IPS DF 4.7 (cell line): ENCODE results near the gene MTHFD2L.

Source experiments
- DNase-seq: peaks from one replicate; pipeline ENCODE4 v3.0.0-alpha.2; 2013; ENCODE audit warnings: low spot score; ENCODE audit errors: extremely low read depth

MTHFD2L gene

DNA sequence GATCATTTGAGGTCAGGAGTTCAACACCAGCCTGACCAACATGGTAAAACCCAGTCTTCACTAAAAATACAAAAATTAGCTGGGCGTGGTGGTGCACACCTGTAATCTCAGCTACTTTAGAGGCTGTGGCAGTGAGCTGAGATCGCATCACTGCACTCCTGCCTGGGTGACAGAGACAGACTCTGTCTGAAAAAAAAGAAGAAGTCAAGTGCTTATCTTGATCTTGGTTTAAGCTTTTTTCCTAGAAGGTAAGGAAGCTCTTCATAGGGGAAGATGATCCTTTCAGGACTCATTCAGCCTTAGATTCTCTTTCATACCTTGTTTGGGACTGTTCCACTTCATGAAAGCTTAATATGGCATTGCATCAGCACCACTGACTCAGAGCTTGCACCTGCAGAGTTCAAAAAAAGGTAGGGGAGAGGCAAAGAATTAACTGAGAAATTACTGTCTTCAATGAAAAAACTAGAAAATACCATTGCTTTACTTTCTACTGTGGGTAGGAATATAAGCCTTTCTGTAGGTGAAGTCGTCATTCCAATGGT, 79.6 kb downstream of the MTHFD2L start:
- no peak for DNase-seq

DNA sequence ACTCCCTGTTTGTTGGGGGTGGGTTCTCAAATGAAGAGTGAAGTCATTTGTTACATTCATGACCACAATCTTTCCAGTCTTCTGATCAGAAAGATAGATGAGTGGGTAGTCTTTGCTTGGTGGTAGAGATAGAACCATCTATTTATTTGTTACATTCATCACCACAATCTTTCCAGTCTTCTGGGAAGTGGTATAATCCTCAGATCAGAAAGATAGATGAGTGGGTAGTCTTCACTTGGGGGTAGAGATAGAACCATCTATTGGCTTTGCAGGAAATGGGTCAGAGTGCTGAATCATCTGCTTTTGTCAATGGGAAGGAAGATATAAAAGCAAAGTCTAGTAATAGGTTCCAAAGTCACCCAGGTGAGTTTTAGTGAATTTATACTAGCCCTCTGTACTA, 86.1 kb downstream of the MTHFD2L start:
- DNase-seq, result no peak

DNA sequence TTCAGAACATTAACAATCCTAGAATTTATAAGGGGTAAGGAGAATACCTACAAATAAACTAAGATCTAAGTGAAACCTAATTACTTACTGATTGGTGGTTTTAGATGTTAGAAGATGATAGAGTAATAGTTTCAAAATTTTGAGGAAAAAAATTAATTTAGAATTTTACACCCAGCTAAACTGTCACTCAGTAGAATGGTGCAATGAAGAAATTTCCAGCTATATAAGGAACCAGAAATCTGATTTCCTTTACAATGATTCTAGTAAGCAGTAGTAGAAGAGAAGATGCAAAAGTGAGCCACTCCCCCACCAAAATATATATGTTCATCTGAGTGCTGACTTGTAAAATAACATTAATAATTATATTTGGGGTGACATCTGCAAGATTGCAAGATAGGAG, 95.0 kb downstream of the MTHFD2L start:
- DNase-seq, result no peak

GRCh38 chr4:74254386-74254785, 96.5 kb downstream of the MTHFD2L start:
- no peak for DNase-seq

DNA sequence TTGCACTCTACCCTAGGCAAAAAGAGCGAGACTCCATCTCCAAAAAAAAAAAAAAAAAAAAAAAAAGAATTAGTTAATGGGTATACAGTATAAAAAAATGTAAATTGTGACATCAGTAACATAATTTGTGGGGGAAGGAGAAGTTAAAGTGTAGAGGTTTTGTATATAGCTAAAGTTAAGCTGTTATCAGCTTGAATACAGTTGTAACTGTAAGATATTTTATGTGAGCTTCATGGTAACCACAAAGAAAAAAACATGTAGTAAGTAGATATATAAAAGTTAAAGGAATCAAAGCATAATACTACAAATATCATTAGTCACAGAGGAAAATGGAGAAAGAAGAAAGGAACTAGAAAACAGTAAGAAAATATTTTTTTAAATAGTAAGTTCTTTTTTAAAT, 97.2 kb downstream of the MTHFD2L start:
- no peak for DNase-seq

DNA sequence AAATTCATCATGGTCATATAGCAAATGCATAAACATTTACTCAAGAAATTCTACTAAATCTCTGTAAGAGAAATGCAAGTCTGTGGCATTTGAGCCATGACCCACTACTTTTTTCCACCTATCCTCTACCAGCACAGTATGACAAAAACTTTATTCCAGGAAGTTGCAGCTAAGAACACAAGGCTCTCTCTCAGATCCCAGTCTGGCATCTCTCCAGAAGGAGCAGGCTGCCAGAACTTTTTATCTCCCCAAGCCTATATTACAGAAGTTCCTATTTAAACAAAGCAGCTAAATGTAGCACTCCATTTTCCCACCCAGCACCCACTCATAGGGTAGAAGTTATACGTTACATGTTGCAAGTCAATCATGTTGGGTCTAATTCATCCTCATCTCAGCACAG, 101.0 kb downstream of the MTHFD2L start:
- no peak for DNase-seq

DNA sequence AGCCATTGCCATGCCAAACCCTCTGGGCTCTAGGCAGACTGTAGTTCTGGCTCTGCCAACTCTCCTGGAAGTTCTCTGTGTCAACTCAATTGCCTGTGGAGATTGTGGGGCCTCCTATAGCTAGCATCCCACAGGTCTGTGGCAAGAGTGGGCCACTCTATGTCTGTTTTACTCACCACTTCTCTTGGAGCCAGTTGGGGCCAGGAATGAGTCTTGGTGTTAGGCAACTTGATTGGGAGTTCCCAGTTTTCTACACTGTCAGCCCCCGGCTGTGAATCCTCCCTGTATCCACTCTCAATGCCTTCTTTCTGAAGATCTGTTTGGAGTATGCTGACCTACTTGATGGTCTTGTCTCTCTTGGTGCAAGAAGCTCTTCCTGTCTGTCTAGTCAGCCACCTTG, 102.1 kb downstream of the MTHFD2L start:
- DNase-seq, result no peak

DNA sequence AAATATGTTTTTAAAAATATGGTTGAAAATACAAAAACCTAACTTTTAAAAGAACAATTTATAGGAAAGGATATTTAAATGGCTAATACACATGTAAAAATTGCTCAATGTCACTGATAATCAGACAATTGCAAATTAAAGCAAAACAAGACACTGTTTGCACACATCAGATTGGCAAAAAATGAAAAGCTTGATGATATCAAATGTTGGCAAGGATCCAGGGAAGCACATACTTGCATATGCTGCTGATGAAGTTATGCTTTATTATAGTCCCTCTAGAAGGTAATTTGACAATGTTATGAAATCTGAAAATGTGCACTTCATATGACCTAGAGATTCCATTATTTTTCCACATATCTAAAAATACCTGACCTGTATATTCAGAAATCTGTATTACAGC, 104.6 kb downstream of the MTHFD2L start:
- no peak for DNase-seq

- no peak for DNase-seq
Measured at GRCh38 chr4:74263551-74263950, 105.6 kb downstream of the MTHFD2L start.

DNA sequence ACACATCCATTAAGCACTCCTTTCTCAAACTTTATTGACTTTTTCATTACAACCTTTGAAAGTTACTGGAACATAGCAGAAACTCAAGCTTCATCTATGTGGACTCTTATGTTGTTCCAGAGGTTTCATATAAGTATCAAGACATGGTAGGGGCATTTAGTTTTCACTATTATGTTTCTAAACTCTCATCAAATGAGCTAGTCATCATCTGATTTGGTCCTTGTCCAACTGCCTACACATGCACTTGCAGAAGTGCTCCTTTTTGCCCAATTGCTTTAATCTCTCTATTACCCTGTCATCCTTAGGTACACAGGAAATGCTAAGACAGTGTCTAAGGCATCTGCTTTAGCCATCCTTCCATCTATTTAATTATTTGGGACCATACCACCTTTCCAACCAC, 108.2 kb downstream of the MTHFD2L start:
- DNase-seq, result no peak

- no peak for DNase-seq
Measured at GRCh38 chr4:74267998-74268606, 110.2 kb downstream of the MTHFD2L start.

GRCh38 chr4:74268643-74269042, 110.7 kb downstream of the MTHFD2L start:
- no peak for DNase-seq

GRCh38 chr4:74278490-74278889, 120.6 kb downstream of the MTHFD2L start:
- DNase-seq, result no peak

GRCh38 chr4:74279716-74280115, 121.8 kb downstream of the MTHFD2L start:
- DNase-seq, result no peak

GRCh38 chr4:74282926-74283325, 125.0 kb downstream of the MTHFD2L start:
- DNase-seq, result no peak

DNA sequence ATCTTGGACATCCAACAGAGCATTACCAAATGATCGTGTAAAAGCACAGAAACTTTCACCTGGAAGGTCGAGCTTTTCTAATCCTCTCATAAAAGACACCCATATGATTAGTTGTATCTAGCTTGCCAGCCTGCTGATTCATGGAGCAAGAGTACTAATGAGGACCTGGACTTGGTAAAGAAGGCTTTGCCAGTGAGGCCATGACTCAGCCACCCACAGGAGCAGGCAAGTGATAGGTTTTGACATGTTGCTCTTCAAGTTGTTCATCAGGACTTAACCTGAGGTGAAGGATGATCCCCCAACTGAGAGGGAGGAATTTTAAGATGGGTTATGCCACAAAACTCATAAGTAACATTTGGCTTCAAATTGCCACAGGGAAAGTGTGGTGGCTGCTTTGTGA, 125.7 kb downstream of the MTHFD2L start:
- DNase-seq, result no peak

DNA sequence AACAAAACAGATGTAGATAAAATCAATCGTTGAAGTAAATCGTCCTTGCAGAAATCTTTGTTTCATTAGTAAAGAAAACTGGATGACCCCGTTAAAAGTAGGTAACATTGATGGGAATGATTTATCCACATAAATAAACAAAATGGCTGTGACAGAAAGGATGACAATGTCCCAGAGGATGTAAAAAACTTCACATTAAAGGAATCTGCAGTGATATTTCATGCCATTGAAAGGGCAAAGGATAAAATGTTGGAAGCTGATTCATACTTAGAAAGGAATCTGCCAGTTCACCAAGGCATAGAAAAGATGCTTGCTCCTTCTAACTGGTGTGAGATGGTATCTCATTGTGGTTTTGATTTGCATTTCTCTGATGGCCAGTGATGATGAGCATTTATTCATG, 126.1 kb downstream of the MTHFD2L start:
- no peak for DNase-seq

- DNase-seq, result no peak
Measured at GRCh38 chr4:74287164-74287563, 129.2 kb downstream of the MTHFD2L start.

- no peak for DNase-seq
Measured at GRCh38 chr4:74287791-74288190, 129.9 kb downstream of the MTHFD2L start.

GRCh38 chr4:74291471-74291870, 133.6 kb downstream of the MTHFD2L start:
- DNase-seq, result no peak

DNA sequence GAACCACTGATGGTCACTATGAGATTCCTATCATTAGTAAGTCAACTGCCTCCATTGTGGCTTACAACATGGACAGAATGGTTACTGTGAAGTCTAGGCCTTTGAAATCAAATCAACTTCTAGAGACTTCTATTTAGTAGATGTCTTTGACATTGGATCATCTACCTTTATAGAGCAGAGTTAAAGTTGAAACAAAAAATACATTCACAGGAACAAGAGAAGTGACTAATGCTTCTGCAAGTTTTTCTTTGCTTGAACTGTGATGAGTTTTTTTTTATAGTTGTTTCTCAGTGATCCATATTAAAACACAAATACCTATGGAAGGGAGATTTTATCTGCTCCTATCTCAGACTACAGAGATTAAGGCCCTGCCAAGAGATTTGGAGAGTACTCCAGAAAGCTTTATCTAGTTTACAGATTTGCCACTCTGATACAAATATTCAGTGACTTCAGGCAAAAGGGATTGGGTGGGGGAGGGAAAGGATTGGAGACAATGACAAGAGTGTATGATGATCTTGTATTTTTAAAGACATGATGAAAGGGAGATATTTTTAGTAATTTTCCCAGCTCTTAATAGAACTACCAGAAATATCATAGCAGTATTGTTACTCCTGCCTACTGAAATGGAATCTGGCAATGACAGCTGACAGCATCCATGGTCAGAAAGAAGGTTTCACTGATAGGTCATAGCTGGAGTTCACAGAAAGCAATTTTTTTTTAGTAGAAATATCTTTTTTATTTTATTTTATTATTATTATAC, 134.4 kb downstream of the MTHFD2L start:
- DNase-seq, result no peak

- DNase-seq, result no peak
Measured at GRCh38 chr4:74293558-74293957, 135.6 kb downstream of the MTHFD2L start.

DNA sequence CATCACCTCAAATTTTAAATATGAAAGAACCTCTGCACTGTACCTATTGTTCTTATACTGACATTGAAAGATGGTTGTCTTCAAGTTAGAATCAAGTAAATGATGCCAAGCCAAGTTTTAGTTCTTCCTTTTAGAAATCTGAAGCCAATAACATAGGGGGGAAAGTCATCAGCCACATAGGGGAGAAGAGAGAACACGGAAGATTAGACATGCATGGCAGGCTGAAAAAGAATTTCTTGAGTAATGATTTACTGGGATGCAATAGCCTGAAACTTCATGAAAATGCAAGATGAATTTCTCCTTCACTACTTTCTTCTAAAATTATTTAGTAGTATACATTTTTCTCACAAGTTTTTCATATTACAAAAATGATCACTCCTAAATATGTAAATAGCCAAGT, 136.8 kb downstream of the MTHFD2L start:
- no peak for DNase-seq
